HG03039 (cell line): ENCODE data around the gene OR8D4.
"Not testable (repeated sequence)": the region's sequence is repeated elsewhere in the genome, so short reads cannot be mapped to it uniquely, and the experiment has no call there.

ENCODE experiments used
- ATAC-seq: cut with Tn5 transposase; IDR thresholded peaks from one replicate; pipeline ENCODE4 v1.9.1; 2021; ENCODE audit warnings: mild to moderate bottlenecking, moderate library complexity; ENCODE audit not compliant: unreplicated experiment

Gene OR8D4

DNA sequence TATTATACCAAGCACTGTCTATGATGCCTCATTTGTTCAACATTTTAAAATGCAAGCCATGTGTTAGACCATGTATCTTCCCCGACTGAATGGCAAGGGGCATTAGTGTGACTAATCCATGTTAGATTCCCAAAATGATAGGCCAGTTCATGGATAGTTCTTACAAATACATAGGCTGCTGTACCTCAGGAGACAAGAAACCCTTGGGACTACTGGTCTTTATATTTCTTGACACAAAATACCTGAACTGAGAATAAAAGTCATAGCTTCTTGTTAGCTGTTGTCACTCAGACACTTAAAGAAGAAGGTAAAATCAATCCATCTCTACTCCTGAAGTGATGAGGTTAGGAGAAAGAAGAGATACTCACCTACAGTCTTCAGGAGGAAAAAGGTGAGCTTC lies at the start of gene OR8D4:
TSS of gene OR8D4 (plus strand) at position 301 of the 400 bp plus-strand sequence. CDS start 4,265 bp downstream, outside the sequence.
- ATAC-seq: no peak

DNA sequence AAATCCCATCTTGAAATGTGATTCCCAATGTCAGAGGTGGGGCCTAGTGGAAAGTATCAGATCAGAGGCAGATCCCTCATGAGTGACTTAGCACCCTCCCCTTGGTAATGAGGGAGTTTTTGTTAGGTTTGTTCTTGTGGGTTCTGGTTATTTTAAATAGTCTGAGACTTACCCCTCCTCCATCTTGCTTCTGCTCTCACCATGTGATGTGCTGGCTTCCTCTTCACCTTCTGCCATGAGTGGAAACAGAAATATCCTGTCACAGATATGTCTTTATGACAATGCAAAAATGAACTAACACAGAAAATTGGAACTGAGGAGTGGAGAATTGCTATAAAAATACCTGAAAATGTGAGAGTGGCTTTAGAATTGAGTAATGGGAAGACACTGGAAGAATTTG lies 49.6 kb upstream of the OR8D4 start:
- no peak for ATAC-seq

DNA sequence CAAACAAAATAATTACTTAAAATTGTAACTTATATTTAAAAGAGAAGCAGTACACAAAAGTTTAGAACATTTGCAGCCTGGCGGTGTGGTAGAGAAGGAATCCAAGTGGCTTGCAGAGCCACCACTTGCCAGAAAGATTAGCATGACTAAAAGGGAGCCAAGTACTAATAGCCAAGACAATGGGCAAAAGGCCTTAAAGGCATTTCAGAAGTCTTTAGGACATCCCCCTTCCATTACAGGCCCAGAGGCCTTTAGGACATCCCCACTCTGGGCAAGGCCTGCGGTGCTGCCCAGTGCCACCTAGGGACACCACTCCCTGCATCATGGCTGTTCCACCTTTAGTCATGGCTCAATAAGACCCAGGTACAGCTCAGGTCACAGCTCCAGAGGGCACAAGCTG lies 48.9 kb upstream of the OR8D4 start:
- no peak for ATAC-seq

DNA sequence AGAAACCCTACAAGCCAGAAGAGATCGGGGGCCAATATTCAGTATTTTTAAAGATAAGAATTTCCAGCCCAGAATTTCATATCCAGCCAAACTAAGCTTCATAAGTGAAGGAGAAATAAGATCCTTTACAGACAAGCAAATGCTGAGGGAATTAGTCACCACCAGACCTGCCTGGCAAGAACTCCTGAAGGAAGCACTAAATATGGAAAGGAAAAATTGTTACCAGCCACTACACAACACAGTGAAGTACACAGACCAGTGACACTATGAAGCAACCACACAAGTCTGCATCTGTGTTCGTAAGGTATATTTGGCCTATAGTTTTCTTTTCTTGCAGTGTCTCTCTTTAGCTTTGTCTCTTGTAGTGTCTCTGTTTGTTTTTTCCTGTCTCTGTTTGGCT lies 45.5 kb upstream of the OR8D4 start:
- no peak for ATAC-seq

DNA sequence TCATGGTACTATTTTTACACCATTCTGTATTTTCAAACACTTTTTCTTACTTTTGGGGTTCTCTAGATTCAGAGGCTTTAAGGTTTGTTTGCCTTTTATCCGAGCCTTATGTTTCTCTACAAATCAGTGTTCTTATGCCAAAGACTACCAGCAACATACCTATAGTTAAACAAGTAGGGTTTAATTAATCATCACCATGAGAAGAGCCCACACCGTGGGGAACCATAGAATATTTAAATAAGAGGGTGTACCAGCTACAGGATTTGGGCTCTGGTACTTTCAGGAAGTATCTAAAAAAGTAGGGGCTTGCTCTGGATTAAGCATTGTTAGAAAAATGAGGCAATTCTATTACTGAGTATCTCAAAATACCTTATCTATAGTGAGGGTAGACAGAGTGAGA lies 42.2 kb upstream of the OR8D4 start:
- ATAC-seq: no peak

DNA sequence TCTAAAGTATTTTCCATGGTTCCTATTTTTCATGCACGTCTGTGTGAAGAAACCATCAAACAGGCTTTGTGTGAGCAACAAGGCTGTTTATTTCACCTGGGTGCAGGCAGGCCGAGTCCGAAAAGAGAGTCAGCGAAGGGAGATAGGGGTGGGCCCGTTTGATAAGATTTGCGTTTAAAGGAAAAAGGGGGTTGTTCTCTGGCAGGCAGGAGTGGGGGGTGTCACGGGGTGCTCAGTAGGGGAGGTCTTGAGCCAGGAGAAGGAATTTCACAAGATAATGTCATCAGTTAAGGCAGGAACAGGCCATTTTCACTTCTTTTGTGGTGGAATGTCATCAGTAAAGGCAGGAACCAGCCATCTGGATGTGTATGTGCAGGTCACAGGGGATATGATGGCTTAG lies 36.7 kb upstream of the OR8D4 start:
- ATAC-seq: not testable (repeated sequence)

DNA sequence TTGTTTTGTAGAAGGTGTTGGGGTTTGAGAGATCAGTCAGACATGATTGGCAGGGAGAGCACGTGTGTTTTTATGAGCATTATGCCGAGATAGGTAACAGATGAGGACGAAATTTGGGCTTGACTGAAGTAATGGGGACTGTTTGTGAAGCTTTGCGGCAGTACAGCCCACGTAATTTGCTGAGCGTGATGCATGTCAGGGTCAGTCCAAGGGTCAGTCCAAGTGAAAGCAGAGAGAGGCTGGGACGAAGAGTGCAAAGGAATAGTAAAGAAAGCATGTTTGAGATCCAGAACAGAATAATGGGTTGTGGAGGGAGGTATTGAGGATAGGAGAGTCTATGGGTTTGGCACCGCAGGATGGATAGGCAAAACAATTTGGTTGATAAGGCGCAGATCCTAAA lies 34.2 kb upstream of the OR8D4 start:
- not testable (repeated sequence) for ATAC-seq

DNA sequence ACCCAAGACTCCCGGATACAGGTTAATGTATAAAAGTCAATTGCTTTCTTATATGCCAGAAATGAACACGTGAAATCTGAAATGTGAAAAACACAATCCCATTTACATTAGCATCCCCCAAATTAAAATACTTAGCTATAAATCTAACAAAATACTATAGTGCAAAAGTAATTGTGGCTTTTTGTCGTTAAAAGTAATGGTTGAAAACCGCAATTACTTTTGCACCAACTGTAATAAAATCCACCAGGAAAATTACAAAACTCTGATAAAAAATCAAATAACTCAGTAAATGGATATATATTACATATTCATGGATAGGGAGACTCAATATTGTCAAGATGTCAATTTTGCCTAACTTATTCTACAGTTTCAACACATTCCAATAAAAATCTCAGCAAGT lies 21.1 kb upstream of the OR8D4 start:
- ATAC-seq: no peak

DNA sequence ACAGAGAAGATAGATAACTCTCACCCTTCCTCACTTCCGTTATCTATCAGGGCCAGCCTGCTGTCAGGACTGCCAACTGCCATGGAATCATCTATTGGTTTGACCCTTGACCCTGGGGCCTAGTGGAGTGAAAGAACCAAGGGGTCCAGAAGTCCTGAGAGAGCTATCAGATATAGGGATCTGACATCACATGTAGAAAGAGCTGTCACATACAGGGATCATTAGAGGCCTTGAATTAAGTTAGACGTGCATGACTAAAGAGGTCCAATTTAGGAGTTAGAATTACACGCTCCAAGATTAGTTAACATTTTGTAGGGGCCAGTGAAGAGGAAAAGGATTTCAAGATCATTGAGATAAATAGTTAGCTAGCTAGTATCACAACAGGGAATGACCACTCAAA lies 16.4 kb upstream of the OR8D4 start, which contains the start of gene TMEM225:
TSS of gene TMEM225 (minus strand) at position 101 of the 400 bp plus-strand sequence. CDS start 245 bp downstream, outside the sequence.
- no peak for ATAC-seq

DNA sequence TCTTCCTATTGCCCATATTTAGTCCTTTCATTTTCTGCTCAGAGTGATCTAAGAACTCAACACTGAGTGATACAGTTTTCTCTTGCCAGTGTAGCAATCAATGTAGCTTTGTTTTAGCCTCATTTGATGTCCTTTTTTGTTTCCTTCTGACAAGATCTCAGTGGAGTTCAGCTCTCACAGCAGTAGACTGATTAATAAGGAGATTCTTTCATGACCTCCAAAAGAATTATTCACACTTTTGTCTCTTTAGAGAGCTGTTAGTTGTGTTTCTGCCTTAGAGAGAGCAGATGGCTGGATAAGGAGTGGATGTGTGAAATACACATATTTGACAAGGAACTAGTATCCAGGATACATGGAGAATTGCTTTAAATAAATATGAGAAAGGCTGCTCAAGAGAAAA lies 9.9 kb upstream of the OR8D4 start:
- ATAC-seq: no peak

DNA sequence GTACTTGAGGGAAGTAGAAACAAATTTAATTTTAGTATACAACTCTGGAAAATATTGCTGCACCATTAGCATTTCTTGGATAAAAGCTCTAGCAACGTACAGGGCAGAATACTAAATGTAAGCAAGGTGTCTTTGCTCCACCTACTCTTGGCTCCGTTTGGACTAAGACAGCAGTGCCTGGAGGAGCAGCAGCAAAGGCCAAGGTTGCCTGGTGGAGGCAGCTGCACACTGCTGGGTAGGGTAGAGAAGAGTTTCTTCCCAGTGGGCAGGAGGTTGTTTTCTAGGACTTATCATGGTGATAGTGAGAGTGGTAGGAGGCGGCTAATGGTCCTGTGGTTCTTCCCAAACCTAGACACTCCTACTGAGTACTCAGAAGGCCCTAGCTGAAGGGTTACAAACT lies 2.2 kb upstream of the OR8D4 start:
- no peak for ATAC-seq

DNA sequence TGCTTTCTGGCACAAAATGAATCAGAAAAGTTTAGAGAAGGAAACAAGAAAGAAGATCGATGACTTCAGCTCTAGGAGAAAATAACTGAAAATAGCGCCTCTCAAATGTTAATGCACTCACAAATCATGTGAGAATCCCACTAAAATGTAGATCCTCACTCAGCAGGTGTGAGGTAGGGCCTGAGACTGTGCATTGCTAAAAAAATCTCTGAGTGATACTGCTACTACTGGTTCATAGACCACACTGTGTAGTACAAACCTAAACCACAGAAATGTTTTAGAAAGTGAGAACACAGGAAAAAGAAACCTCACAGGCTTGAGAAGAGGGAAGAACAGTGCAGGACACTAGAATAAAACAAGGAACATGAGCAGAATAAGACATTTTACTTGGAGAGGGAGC lies 2.0 kb downstream of the OR8D4 start:
- ATAC-seq: peak; percentile 89

DNA sequence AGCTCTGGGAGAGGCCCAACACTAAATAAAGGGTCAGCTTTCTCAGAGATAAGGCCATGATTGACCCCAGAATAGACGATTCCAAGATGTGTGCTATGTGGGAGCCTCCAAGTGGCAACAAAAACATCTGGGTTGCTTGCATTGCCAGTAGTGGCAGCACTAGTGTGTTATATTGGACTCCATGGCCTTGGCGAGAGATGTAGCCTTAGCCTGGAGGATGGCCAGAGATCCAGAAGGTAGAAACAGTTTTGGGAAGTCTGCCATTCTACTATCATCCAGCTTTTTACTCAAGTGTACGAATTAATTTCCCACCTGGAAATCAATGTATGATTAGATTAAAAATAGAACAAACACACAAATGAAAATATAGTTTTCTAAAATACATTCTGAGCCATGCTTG lies 3.0 kb downstream of the OR8D4 start:
- no peak for ATAC-seq

DNA sequence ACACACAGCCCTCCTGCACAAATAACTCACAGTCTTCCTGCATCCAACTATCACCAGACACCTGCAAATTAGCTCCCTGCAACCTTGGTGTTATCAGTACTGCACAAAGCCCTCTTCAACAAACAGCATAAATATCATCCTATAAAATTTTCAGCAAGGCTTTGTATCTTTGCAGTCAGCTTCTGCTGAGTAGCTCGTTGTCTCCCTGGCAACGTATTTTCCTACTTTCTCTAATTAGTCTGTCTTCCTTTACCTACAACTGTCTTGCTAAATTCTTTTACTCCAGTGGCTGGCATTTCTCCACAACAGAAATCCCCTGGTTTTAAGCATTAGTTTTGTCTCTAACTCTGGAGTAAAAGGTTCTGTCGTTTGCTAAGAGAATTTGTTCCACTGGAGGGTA lies 3.9 kb downstream of the OR8D4 start:
- no peak for ATAC-seq

DNA sequence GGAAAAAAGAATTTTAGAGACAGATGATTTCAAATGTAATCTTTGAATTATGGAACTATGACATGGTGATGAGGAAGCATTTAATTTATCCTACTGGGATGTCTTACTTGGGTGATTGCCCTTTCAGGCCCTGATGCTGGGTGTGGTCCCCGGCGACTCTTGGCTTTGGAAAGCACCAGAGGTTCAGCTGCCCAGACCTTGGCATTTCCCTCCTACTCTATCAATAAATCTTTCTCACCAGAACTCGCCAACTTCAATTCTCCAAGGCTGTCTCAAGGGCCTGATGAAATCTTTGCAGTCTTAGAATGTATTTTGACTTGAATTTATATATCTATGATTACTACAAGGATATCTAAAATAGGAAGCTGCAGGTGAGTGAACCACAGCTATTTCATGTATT lies 19.0 kb downstream of the OR8D4 start:
- ATAC-seq: no peak

DNA sequence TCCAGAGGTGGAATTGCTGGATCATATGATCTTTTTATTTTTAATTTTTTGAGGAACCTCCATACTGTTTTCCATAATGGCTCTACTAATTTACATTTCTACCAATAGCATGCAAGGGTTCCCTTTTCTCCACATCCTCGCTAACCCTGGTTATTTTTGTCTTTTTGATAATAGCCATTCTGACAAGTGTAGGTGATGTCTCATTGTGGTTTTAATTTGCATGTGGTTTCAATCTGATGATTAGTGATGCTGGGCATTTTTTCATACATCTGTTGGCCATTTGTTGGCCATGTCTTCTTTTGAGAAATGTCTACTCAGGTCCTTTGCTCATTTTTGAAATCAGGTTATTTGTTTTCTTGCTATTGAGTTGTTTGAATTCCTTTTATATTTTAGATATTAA lies 22.1 kb downstream of the OR8D4 start:
- no peak for ATAC-seq

DNA sequence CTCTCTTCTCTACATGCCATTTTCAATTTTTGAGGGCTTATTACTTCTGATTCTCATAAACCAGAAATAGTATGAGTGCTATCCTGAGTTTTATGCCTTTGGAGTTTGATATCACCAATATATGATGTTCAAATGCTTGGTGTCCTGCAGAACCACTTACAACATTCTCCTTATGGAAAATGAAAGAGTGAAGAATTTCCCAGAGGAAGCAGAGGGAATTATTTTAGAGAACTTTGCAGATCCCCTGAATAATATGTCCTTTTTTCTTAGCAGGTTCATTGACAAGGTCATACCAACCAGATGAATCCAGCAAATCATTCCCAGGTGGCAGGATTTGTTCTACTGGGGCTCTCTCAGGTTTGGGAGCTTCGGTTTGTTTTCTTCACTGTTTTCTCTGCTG lies 37.4 kb downstream of the OR8D4 start, which contains the start of gene OR4D5:
TSS of gene OR4D5 (plus strand) at position 301 of the 400 bp plus-strand sequence. CDS start at position 301, 0 bp downstream.
- no peak for ATAC-seq

DNA sequence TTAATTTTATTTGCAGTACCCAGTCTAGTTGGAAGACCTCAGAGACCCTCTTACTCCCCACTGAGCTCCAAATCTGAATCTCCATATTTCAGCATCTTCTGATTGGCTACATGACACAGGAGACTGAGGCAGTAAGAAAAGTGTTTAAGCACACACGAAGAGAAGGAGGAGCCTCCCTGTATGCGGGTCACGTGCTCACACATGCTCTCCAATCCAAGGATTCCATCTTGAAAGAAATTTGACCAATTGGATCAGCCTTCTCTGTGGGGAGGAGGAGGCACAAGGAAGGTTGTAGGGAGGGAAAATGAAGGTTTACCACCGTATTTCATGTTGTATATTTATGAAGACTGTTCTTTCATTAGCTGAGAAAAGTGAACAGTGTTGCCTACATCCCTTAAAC lies 40.4 kb downstream of the OR8D4 start:
- no peak for ATAC-seq

DNA sequence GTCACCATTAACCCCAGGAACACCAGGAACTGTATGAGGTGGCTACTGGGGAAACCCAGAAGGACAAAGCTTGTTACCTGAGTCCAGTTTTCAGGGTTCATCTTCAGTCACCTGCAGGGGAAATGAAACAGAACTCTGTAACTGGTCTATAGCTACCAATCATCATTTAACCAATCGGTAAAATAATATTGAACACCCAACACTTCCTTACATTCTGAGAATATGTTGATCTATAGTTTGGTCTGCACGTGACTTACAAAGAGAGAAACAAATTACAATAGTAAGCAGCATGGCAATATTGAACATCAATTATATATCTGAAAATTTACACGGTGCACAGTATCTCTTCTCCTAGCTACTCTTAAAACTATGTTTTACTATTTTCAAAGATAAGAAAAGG lies 41.8 kb downstream of the OR8D4 start, which contains the start of gene OR6T1:
TSS of gene OR6T1 (minus strand) at position 101 of the 400 bp plus-strand sequence. CDS start at position 101, 0 bp downstream.
- no peak for ATAC-seq

DNA sequence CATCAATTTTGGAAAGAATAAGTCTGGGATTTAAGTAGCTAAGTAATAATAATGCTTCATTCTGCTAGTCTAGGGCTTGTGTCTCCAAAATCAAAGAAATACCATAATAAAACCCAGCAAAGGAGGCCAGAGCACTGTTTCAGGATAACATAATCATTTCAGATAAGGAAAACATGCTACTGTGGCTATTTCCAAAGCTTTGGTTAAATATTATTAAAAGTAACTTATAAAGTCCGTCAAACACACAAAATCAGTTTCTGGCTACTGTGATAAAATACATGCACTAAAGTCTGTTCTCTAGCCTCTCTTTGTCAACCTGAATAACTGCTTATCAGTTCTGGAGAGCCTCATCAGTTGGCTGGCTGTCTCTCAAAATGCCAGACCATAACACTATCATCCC lies 43.2 kb downstream of the OR8D4 start:
- ATAC-seq: no peak

DNA sequence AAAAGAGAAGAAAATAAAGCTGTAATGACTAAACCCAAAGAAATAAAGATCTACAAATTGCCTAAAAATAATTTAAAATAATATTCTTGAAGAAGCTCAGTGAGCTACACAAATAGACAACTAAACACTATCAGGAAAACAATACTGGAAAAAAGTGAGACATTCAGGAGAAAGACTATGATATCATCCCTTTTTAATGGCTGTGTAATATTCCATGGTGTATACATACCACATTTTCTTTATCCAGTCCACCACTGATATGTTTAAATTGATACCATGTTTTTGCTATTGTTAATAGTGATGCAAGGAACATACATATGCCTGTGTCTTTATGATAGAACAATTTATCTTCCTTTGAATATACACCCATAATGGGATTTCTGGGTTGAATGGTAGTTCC lies 54.8 kb downstream of the OR8D4 start:
- ATAC-seq: no peak
